ENCODE data around the gene VSNL1. TPM values are rescaled to one million over a fixed set of nuclear protein-coding genes. Genes with fewer than 3 reads are reported as not detected.

Gene VSNL1
- total and polyA plus RNA-seq, 7 donors = 0.27 to 5.1 (median 1.1) TPM; not detected in 2

GRCh38 chr2:17625446-17625845 is 85.0 kb downstream of the VSNL1 start:
- intact Hi-C loops (cut with DNase I) = no loop called here
- Histone ChIP-seq H3K36me3 (no peaks in the 10 kb centered on the region), H3K27ac (no peak overlapping the region), H3K4me1 (peaks cover 0 to 13% (median 8%) of the 10 kb centered on the region in 4 donors), H3K9me3 (no peaks in the 10 kb centered on the region), H3K27me3 (no peaks in the 10 kb centered on the region), H3K4me3 (no peak overlapping the region)
- WGBS, 2 donors = 95 to 97% methylated on average over 3 of the region's 3 CpGs
- no peak for DNase-seq
- no peak for TF ChIP-seq POLR2A (IDR thresholded peaks at IDR 0.05)
- TF ChIP-seq POLR2AphosphoS5 (IDR thresholded peaks at IDR 0.05) = no peak
- TF ChIP-seq, protein P1, sequence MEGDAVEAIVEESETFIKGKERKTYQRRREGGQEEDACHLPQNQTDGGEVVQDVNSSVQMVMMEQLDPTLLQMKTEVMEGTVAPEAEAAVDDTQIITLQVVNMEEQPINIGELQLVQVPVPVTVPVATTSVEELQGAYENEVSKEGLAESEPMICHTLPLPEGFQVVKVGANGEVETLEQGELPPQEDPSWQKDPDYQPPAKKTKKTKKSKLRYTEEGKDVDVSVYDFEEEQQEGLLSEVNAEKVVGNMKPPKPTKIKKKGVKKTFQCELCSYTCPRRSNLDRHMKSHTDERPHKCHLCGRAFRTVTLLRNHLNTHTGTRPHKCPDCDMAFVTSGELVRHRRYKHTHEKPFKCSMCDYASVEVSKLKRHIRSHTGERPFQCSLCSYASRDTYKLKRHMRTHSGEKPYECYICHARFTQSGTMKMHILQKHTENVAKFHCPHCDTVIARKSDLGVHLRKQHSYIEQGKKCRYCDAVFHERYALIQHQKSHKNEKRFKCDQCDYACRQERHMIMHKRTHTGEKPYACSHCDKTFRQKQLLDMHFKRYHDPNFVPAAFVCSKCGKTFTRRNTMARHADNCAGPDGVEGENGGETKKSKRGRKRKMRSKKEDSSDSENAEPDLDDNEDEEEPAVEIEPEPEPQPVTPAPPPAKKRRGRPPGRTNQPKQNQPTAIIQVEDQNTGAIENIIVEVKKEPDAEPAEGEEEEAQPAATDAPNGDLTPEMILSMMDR (IDR thresholded peaks at IDR 0.05) = no peak
- no peak for TF ChIP-seq EP300 (IDR thresholded peaks at IDR 0.05)

GRCh38 chr2:17626986-17627385 is 86.5 kb downstream of the VSNL1 start:
- TF ChIP-seq POLR2AphosphoS5 (IDR thresholded peaks at IDR 0.05) (no peak), EP300 (IDR thresholded peaks at IDR 0.05) (no peak), POLR2A (IDR thresholded peaks at IDR 0.05) (no peak)
- TF ChIP-seq, protein P1 (IDR thresholded peaks at IDR 0.05) = no peak
- Histone ChIP-seq H3K27ac (no peak overlapping the region), H3K4me3 (no peak overlapping the region), H3K4me1 (no peaks in the 10 kb centered on the region), H3K36me3 (no peaks in the 10 kb centered on the region), H3K27me3 (no peaks in the 10 kb centered on the region), H3K9me3 (no peaks in the 10 kb centered on the region)
- intact Hi-C loops (cut with DNase I) = no loop called here
- WGBS, 2 donors = 73 to 95% methylated on average over 3 of the region's 3 CpGs
- DNase-seq = no peak

GRCh38 chr2:17627434-17627833 is 86.9 kb downstream of the VSNL1 start:
- 54 to 80% methylated on average over 2 of the region's 2 CpGs for WGBS, 2 donors
- Histone ChIP-seq H3K4me3 (no peak overlapping the region), H3K27ac (no peak overlapping the region), H3K9me3 (no peaks in the 10 kb centered on the region), H3K4me1 (no peaks in the 10 kb centered on the region), H3K36me3 (no peaks in the 10 kb centered on the region), H3K27me3 (no peaks in the 10 kb centered on the region)
- intact Hi-C loops (cut with DNase I) = no loop called here
- DNase-seq = no peak
- no peak for TF ChIP-seq EP300 (IDR thresholded peaks at IDR 0.05)
- TF ChIP-seq POLR2AphosphoS5 (IDR thresholded peaks at IDR 0.05) = no peak

GRCh38 chr2:17628349-17629261 is 88.1 kb downstream of the VSNL1 start:
- WGBS, 2 donors = 54 to 88% methylated on average over 2 of the region's 2 CpGs
- Histone ChIP-seq H3K4me3 (no peak overlapping the region), H3K4me1 (no peaks in the 10 kb centered on the region), H3K36me3 (no peaks in the 10 kb centered on the region), H3K27ac (no peak overlapping the region), H3K9me3 (no peaks in the 10 kb centered on the region), H3K27me3 (no peaks in the 10 kb centered on the region)
- intact Hi-C loops (cut with DNase I) = no loop called here
- DNase-seq = no peak
- no peak for TF ChIP-seq EP300 (IDR thresholded peaks at IDR 0.05)
- TF ChIP-seq POLR2AphosphoS5 (IDR thresholded peaks at IDR 0.05) = no peak
- TF ChIP-seq POLR2A (IDR thresholded peaks at IDR 0.05) = no peak
- TF ChIP-seq, protein P1 (IDR thresholded peaks at IDR 0.05) = no peak

- no peak overlapping the region for H3K4me3 ChIP-seq
- DNase-seq = no peak
- intact Hi-C loops (cut with DNase I) = no loop called here
- no peaks in the 10 kb centered on the region for H3K4me1 ChIP-seq
- WGBS, 2 donors = 95 to 96% methylated on average over 4 of the region's 4 CpGs
- no peaks in the 10 kb centered on the region for H3K27me3 ChIP-seq
- H3K27ac ChIP-seq = no peak overlapping the region
- no peaks in the 10 kb centered on the region for H3K36me3 ChIP-seq
- no peaks in the 10 kb centered on the region for H3K9me3 ChIP-seq
- TF ChIP-seq EP300 (IDR thresholded peaks at IDR 0.05) (no peak), POLR2A (IDR thresholded peaks at IDR 0.05) (no peak), POLR2AphosphoS5 (IDR thresholded peaks at IDR 0.05) (no peak)
- TF ChIP-seq, protein P1 (IDR thresholded peaks at IDR 0.05) = no peak
These were observed 89.6 kb downstream of the VSNL1 start for GRCh38 chr2:17630089-17630488.
